Caco-2 (cell line): ENCODE results near the gene RNF223. TPM values are rescaled to one million over a fixed set of nuclear protein-coding genes. Genes with fewer than 3 reads are reported as not detected.

Experiments
- BruUV-seq: library from RNA; stranded (reverse); fragments of 400-500 nt; replicated peaks from 2 replicates; lab custom pipeline; 2021; lab: Mats Ljungman, UMichigan
- CTCF ChIA-PET: fragments of 300-600 bp; sonication (Branson Sonifier 250); formaldehyde crosslinking; loops from one replicate; lab custom pipeline; 2022; ENCODE audit warnings: antibody characterized with exemption; lab: Charles Lee
- POLR2A ChIA-PET: fragments of 300-600 bp; sonication (Branson Sonifier 250); formaldehyde crosslinking; loops from one replicate; lab custom pipeline; 2022; ENCODE audit warnings: antibody characterized with exemption; lab: Charles Lee
- DNase-seq, 2 experiments: peaks; one replicate each; pipeline versions ENCODE4 v3.0.0 to v3.0.0-alpha.2; 2020 to 2022
- H3K27me3 ChIP-seq: replicated peaks from 2 replicates; pipeline ENCODE4 v1.6.0; 2011; ENCODE audit warnings: low read length; ENCODE audit not compliant: control insufficient read depth, insufficient read depth
- H3K36me3 ChIP-seq: 2 replicates; pipeline ENCODE4 v1.5.1; 2011; ENCODE audit warnings: low read length; ENCODE audit not compliant: control insufficient read depth, insufficient read depth
- H3K4me1 ChIP-seq: fragments of 250-450 bp; sonication (Bioruptor Pico); 2 replicates; pipeline ENCODE4 v1.5.1; 2020; ENCODE audit warnings: mild to moderate bottlenecking
- H3K4me3 ChIP-seq: 2 replicates; pipeline ENCODE4 v1.5.1; 2011; ENCODE audit warnings: low read depth, mild to moderate bottlenecking, control low read depth, low read length
- H3K9me3 ChIP-seq: fragments of 250-450 bp; sonication (Bioruptor Pico); 2 replicates; pipeline ENCODE4 v1.5.1; 2020; ENCODE audit warnings: mild to moderate bottlenecking, moderate library complexity
- H3K27ac Mint-ChIP-seq: one replicate; pipeline ENCODE4 v1.8.0; 2022; ENCODE audit warnings: mixed read lengths; ENCODE audit not compliant: unreplicated experiment
- H3K27me3 Mint-ChIP-seq: one replicate; pipeline ENCODE4 v1.8.0; 2022; ENCODE audit warnings: mixed read lengths; ENCODE audit not compliant: insufficient read depth, unreplicated experiment
- H3K36me3 Mint-ChIP-seq: one replicate; pipeline ENCODE4 v1.8.0; 2022; ENCODE audit warnings: mild to moderate bottlenecking, mixed read lengths; ENCODE audit not compliant: insufficient read depth, unreplicated experiment
- H3K4me1 Mint-ChIP-seq: one replicate; pipeline ENCODE4 v1.8.0; 2022; ENCODE audit warnings: low read depth, mixed read lengths; ENCODE audit not compliant: unreplicated experiment
- H3K4me3 Mint-ChIP-seq: one replicate; pipeline ENCODE4 v1.8.0; 2022; ENCODE audit warnings: mild to moderate bottlenecking, moderate library complexity, mixed read lengths; ENCODE audit not compliant: unreplicated experiment
- H3K9me3 Mint-ChIP-seq: one replicate; pipeline ENCODE4 v1.8.0; 2022; ENCODE audit warnings: mixed read lengths; ENCODE audit not compliant: unreplicated experiment
- CTCF ChIP-seq, 2 experiments: fragments of 200-600 bp in 1 of 2; IDR thresholded peaks; 1 replicate in 1 of 2; 2 replicates in 1 of 2; pipeline versions ENCODE4 v1.5.1 to v1.8.0; 2011 to 2022; ENCODE audit warnings: antibody characterized with exemption in 1 of 2, control low read depth in 1 of 2, inconsistent platforms in 1 of 2, low read depth in 1 of 2, low read length in 1 of 2, mild to moderate bottlenecking in 1 of 2, moderate library complexity in 1 of 2; ENCODE audit not compliant: insufficient read depth in 1 of 2, severe bottlenecking in 1 of 2, unreplicated experiment in 1 of 2
- intact Hi-C: fragments of 100-400 bp; cut with micrococcal nuclease; formaldehyde crosslinking; loops from one replicate; pipeline ENCODE4 v1.10.0; 2022; ENCODE audit not compliant: unreplicated experiment
- total RNA-seq: library from RNA; stranded (reverse); gene quantifications from 2 replicates; pipeline ENCODE4 v1.2.3, GENCODE V29; 2022

RNF223 gene
- total RNA-seq, 1 experiment from 2014 or later, result 0.57 TPM

DNA sequence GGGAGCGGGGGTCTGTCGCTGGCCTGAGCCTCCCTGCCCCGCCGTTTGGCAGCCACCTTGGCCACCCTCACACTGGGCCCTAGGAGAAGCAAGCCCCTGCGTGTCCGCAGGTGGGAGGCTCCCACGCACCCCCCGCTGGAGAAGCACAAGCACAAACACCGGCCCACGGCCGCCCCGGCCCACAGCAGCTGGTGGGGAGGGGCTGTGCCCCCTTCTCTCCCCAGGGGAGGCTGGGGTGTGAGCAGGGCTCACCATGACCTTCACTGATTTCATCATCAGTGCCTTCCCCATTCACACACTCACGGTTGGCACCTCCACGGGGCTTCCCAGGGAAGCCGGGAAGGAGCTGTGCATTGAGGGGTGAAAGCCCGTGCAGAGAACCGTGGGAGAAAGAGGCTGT, 46.3 kb downstream of the RNF223 start:
- POLR2A ChIA-PET, result no interaction called here
- intact Hi-C loops, result no loop called here

DNA sequence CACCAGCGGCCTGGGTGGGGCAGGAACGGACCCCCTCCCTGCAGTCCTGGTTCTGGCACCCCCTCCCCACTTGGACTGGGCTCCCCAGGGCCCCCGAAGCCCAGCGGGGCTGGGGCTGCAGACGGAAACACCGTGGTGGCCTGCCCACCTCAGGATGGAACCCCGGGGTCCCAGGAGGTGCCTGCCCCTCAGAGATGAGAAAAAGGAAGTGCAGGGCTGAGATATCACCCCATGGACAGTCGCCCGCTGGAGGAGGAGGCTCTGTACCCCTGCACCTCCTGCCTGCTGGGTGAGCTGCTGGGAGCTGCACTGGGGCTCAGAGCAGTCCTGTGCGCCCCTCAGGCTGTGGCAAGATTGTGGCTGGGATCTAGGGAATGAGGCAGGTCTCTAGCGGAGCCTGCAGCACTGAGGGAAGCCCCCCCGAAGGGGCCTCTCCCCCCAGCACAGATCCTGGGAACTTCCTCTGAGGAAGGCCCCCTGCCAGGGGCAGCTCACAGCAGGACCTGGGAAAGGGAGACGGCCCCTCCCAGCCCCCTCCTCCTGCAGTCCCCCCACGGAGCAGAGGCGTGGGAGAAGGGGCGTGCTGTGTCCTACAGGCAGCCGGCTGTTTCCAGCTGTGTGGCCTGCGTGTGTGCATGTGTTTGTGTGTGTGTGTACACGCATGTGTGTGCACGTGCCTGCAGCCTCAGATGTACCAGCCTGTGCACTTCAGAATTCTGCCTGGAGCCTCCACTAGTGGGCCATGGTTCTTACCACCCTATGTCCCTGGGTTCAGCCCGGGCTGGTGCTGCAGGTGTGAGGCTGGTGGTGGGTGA, 47.3 kb downstream of the RNF223 start:
- no peak for DNase-seq
- intact Hi-C loops, result no loop called here
- ChIA-PET POLR2A (no interaction called here), CTCF (no interaction called here)
- BruUV-seq, result no TSS peak
- Mint-ChIP-seq H3K27me3 (no peaks in the 10 kb centered on the region), H3K27ac (no peak overlapping the region), H3K4me3 (no peak overlapping the region), H3K4me1 (peaks cover 13% of the 10 kb centered on the region), H3K9me3 (no peaks in the 10 kb centered on the region), H3K36me3 (peaks cover 35% of the 10 kb centered on the region)
- Histone ChIP-seq H3K36me3 (peaks cover 3% of the 10 kb centered on the region; the same call in 1 of the 2 replicates), H3K4me3 (no peak overlapping the region), H3K4me1 (peaks cover 33% of the 10 kb centered on the region), H3K27me3 (no peaks in the 10 kb centered on the region), H3K9me3 (no peaks in the 10 kb centered on the region)
- TF ChIP-seq CTCF (IDR thresholded peaks at IDR 0.05; ENCODE audit: insufficient read depth in 1 of 2, low read depth in 1 of 2, low read length in 1 of 2, severe bottlenecking in 1 of 2, unreplicated experiment in 1 of 2), result no peak

More for the DNA sequence above, 46.3 kb downstream of the RNF223 start:
- TF ChIP-seq CTCF (IDR thresholded peaks at IDR 0.05; ENCODE audit: insufficient read depth in 1 of 2, low read depth in 1 of 2, low read length in 1 of 2, severe bottlenecking in 1 of 2, unreplicated experiment in 1 of 2), result no peak
- H3K4me1 Mint-ChIP-seq, result peaks cover 13% of the 10 kb centered on the region
- no peak overlapping the region for H3K4me3 Mint-ChIP-seq
- Histone ChIP-seq H3K27me3 (no peaks in the 10 kb centered on the region), H3K9me3 (no peaks in the 10 kb centered on the region), H3K4me3 (no peak overlapping the region), H3K36me3 (peaks cover 3% of the 10 kb centered on the region; the same call in 1 of the 2 replicates), H3K4me1 (peaks cover 26% of the 10 kb centered on the region)
- no TSS peak for BruUV-seq
- no peak overlapping the region for H3K27ac Mint-ChIP-seq
- H3K27me3 Mint-ChIP-seq, result no peaks in the 10 kb centered on the region
- no peak for DNase-seq
- H3K36me3 Mint-ChIP-seq, result peaks cover 40% of the 10 kb centered on the region
- no peaks in the 10 kb centered on the region for H3K9me3 Mint-ChIP-seq
- CTCF ChIA-PET, result no interaction called here

DNA sequence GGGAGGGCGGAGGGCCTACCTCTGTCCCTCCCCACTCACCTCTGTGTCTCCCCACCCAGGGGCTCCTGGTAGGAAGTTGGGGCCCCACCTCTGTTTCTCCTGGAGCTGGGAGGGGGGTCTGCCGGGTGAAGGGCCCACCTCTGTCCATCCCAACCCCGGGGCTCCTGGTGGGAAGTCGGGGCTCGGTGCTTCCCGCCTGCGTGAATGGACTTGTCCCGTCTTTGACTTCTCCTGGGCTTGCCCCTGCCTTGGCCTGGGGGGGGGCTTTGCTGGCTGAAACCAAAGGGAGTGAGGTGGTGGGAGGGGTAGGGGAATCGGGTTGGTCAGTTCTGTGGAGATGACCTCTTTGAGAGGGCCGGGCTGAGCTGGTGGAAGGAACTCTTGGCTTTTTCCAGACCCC, 48.4 kb downstream of the RNF223 start:
- no peak overlapping the region for H3K4me3 Mint-ChIP-seq

More for the DNA sequence above, 48.4 kb downstream of the RNF223 start:
- Mint-ChIP-seq H3K9me3 (no peaks in the 10 kb centered on the region), H3K27ac (peak overlapping the region; percentile 59), H3K4me1 (peaks cover 13% of the 10 kb centered on the region), H3K27me3 (no peaks in the 10 kb centered on the region), H3K36me3 (peaks cover 41% of the 10 kb centered on the region)
- intact Hi-C loops, result no loop called here
- Histone ChIP-seq H3K27me3 (no peaks in the 10 kb centered on the region), H3K4me3 (no peak overlapping the region), H3K9me3 (no peaks in the 10 kb centered on the region), H3K4me1 (peaks cover 41% of the 10 kb centered on the region), H3K36me3 (peaks cover 3% of the 10 kb centered on the region; the same call in 1 of the 2 replicates)
- TF ChIP-seq CTCF (IDR thresholded peaks at IDR 0.05; ENCODE audit: insufficient read depth in 1 of 2, low read depth in 1 of 2, low read length in 1 of 2, severe bottlenecking in 1 of 2, unreplicated experiment in 1 of 2), result no peak
- ChIA-PET POLR2A (interaction anchor here (0.6 kb wide), 1 partner anchor 41 kb away, joined by 8 read pairs; no protein-coding TSS in a partner anchor), CTCF (no interaction called here)
- no peak for DNase-seq
- BruUV-seq, result no TSS peak
